ENCODE measurements around the gene CSTF2T. TPM values are rescaled to one million over a fixed set of nuclear protein-coding genes. Genes with fewer than 3 reads are reported as not detected.

The CSTF2T gene
- total and polyA plus RNA-seq, 2 donors (not counting 1 experiment from before 2014, with no cell fraction given), result 4.5 to 36.4 TPM

DNA sequence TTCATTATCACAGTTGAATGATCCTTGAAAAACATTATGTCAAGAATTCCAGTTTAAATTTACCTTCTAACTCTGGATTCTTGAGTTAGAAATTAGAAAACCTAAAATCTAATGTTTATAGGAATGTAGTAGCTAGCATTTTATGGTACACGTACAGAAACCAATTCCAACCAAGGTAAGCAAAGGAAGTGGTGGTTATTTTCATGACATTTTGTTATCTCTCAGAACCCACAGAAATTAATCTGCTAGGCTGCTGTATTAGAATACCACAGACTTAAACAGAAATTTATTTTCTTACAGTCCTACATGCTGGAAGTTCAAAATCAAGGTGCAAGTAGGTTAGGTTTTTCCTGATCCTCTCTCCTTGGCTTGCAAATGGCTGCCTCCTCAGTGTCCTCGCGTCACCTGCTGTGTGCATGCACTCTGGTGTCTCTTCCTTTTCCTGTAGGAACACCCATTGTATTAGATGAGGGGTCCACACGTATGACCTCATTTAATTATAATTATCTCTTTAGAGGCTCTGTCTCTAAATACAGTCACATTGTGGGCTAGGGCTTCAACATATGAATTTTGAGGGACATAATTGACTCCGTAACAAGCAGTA lies 8.5 kb upstream of the CSTF2T start:
- no peaks in the 10 kb centered on the region for H3K36me3 ChIP-seq (replicated peaks in 1 of 2; ENCODE audit: control extremely low read depth in 1 of 2, control insufficient read depth in 1 of 2, extremely low read depth in 1 of 2, insufficient read depth in 2 of 2, low read length in 1 of 2)
- H4K20me1 ChIP-seq (ENCODE audit: control insufficient read depth, insufficient read depth, low read length, poor library complexity, severe bottlenecking), result no peaks in the 10 kb centered on the region
- no peaks in the 10 kb centered on the region for H3K9me3 ChIP-seq (ENCODE audit: control extremely low read depth in 1 of 3, control insufficient read depth in 2 of 3, insufficient read depth in 1 of 3, low read length in 2 of 3)
- ATAC-seq (ENCODE audit: low read depth), result no peak
- H3K4me3 ChIP-seq (ENCODE audit: control extremely low read depth in 1 of 5, extremely low read depth in 1 of 5, insufficient read depth in 1 of 5, low read depth in 2 of 5, low read length in 4 of 5), result no peak overlapping the region
- no peaks in the 10 kb centered on the region for H3K9me3 Mint-ChIP-seq (ENCODE audit: insufficient read depth)
- ChIA-PET CTCF (no interaction called here), POLR2A (no interaction called here)
- H3K27me3 Mint-ChIP-seq, result peaks cover 12% of the 10 kb centered on the region
- no peak overlapping the region for H3K9ac ChIP-seq (ENCODE audit: low read length)
- no peaks in the 10 kb centered on the region for H3K79me2 ChIP-seq (ENCODE audit: control insufficient read depth, insufficient read depth, low read length)
- TF ChIP-seq, protein P1, sequence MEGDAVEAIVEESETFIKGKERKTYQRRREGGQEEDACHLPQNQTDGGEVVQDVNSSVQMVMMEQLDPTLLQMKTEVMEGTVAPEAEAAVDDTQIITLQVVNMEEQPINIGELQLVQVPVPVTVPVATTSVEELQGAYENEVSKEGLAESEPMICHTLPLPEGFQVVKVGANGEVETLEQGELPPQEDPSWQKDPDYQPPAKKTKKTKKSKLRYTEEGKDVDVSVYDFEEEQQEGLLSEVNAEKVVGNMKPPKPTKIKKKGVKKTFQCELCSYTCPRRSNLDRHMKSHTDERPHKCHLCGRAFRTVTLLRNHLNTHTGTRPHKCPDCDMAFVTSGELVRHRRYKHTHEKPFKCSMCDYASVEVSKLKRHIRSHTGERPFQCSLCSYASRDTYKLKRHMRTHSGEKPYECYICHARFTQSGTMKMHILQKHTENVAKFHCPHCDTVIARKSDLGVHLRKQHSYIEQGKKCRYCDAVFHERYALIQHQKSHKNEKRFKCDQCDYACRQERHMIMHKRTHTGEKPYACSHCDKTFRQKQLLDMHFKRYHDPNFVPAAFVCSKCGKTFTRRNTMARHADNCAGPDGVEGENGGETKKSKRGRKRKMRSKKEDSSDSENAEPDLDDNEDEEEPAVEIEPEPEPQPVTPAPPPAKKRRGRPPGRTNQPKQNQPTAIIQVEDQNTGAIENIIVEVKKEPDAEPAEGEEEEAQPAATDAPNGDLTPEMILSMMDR (IDR thresholded peaks at IDR 0.05), result no peak
- TF ChIP-seq EZH2 (IDR thresholded peaks at IDR 0.05; ENCODE audit: borderline replicate concordance, insufficient read depth, low read depth, low read length, poor library complexity, severe bottlenecking), result no peak
- no peaks in the 10 kb centered on the region for H3K4me1 Mint-ChIP-seq
- no peak overlapping the region for H3K27ac ChIP-seq (ENCODE audit: low read length in 2 of 2)
- no peak overlapping the region for H2AFZ ChIP-seq (ENCODE audit: insufficient read depth, low read depth, low read length, poor library complexity, severe bottlenecking)
- no peak overlapping the region for H3K27ac Mint-ChIP-seq
- H3K4me1 ChIP-seq (ENCODE audit: control insufficient read depth in 2 of 2, insufficient read depth in 2 of 2, low read length in 2 of 2), result no peaks in the 10 kb centered on the region
- DNase-seq, result no peak
- H3K4me3 Mint-ChIP-seq, result no peak overlapping the region
- peaks cover 0 to 3% (median 0%) of the 10 kb centered on the region in 4 experiments for H3K27me3 ChIP-seq (replicated peaks in 1 of 4; ENCODE audit: control extremely low read depth in 1 of 4, control insufficient read depth in 3 of 4, insufficient read depth in 4 of 4, low read length in 3 of 4)
- no peak overlapping the region for H3K4me2 ChIP-seq (replicated peaks; ENCODE audit: low read depth, low read length, poor library complexity, severe bottlenecking)
- intact Hi-C loops (cut with micrococcal nuclease), result no loop called here
- whole genome bisulfite sequencing (ENCODE audit: insufficient coverage), result no CpG with 5 or more reads among the region's 5 CpGs

DNA sequence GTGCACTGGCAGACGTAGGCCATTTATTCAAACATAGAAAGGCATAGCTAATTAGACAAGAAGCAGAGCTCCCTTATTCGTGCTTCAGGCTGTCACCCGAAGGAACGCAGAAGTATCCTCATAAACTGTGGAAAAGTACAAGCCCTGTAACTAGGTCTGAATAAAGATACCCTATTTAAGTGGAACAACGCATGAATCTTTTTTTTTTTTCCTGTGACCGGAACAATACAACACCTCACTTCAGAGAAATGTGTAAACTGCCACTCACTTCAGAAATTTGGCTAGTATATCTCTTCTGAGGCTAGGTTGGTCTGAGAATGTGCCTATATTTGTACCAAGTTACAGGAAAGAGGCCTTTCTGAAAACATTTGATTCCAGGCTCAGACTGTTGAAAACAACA lies 8.0 kb upstream of the CSTF2T start:
- TF ChIP-seq, protein P1 (IDR thresholded peaks at IDR 0.05), result no peak
- TF ChIP-seq EZH2 (IDR thresholded peaks at IDR 0.05; ENCODE audit: borderline replicate concordance, insufficient read depth, low read depth, low read length, poor library complexity, severe bottlenecking), result no peak
- Histone ChIP-seq H3K27ac (ENCODE audit: low read length in 2 of 2) (no peak overlapping the region), H3K9ac (ENCODE audit: low read length) (no peak overlapping the region), H3K4me3 (ENCODE audit: control extremely low read depth in 1 of 5, extremely low read depth in 1 of 5, insufficient read depth in 1 of 5, low read depth in 2 of 5, low read length in 4 of 5) (no peak overlapping the region), H3K27me3 (replicated peaks in 1 of 4; ENCODE audit: control extremely low read depth in 1 of 4, control insufficient read depth in 3 of 4, insufficient read depth in 4 of 4, low read length in 3 of 4) (peaks cover 0 to 3% (median 0%) of the 10 kb centered on the region in 4 experiments), H3K4me2 (replicated peaks; ENCODE audit: low read depth, low read length, poor library complexity, severe bottlenecking) (no peak overlapping the region), H2AFZ (ENCODE audit: insufficient read depth, low read depth, low read length, poor library complexity, severe bottlenecking) (no peak overlapping the region), H3K4me1 (ENCODE audit: control insufficient read depth in 2 of 2, insufficient read depth in 2 of 2, low read length in 2 of 2) (no peaks in the 10 kb centered on the region), H3K9me3 (ENCODE audit: control extremely low read depth in 1 of 3, control insufficient read depth in 2 of 3, insufficient read depth in 1 of 3, low read length in 2 of 3) (no peaks in the 10 kb centered on the region), H4K20me1 (ENCODE audit: control insufficient read depth, insufficient read depth, low read length, poor library complexity, severe bottlenecking) (no peaks in the 10 kb centered on the region), H3K79me2 (ENCODE audit: control insufficient read depth, insufficient read depth, low read length) (no peaks in the 10 kb centered on the region), H3K36me3 (replicated peaks in 1 of 2; ENCODE audit: control extremely low read depth in 1 of 2, control insufficient read depth in 1 of 2, extremely low read depth in 1 of 2, insufficient read depth in 2 of 2, low read length in 1 of 2) (no peaks in the 10 kb centered on the region)
- H3K9me3 Mint-ChIP-seq (ENCODE audit: insufficient read depth), result no peaks in the 10 kb centered on the region
- WGBS (ENCODE audit: insufficient coverage), result 96% methylated on average over 4 of the region's 6 CpGs
- no peaks in the 10 kb centered on the region for H3K4me1 Mint-ChIP-seq
- no peak overlapping the region for H3K4me3 Mint-ChIP-seq
- CTCF ChIA-PET, result no interaction called here
- intact Hi-C loops (cut with micrococcal nuclease), result no loop called here
- no peak overlapping the region for H3K27ac Mint-ChIP-seq
- POLR2A ChIA-PET, result no interaction called here
- DNase-seq (no peak), ATAC-seq (ENCODE audit: low read depth) (no peak)
- H3K27me3 Mint-ChIP-seq, result peaks cover 12% of the 10 kb centered on the region

Data from B cell (primary cell).